ENCODE measurements around the gene MDK. TPM values are rescaled to one million over a fixed set of nuclear protein-coding genes. Genes with fewer than 3 reads are reported as not detected.
"Not testable (repeated sequence)": the region's sequence is repeated elsewhere in the genome, so short reads cannot be mapped to it uniquely, and the experiment has no call there.

MDK gene
- total RNA-seq, 1 donor from 2014 or later = 604 TPM

DNA sequence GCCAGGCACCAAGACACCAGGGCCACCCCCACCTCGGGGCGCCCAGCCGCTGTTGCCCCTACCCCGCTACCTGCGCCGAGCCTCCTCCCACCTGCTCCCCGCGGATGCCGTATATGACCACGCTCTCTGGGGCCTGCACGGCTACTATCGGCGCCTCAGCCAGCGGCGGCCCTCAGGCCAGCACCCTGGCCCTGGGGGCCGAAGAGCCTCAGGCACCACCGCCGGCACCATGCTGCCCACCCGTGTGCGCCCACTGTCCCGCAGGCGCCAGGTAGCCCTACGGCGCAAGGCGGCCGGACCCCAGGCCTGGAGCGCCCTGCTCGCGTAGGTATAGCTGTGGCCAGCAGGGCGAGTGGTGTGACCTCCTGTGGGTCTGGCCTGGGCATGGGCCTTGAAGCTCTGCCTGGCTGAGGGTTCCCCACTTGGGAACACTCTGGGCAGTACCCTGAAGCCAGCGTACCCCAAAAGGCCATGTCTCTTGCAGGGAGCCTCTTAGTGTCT, 14.8 kb upstream of the MDK start:
- DNase-seq (ENCODE audit: low read depth) = no peak
- no peak for TF ChIP-seq CTCF (conservative IDR thresholded peaks at IDR 0.05; ENCODE audit: low read depth, low read length)
- no peak overlapping the region for H3K4me3 ChIP-seq (ENCODE audit: low read depth, low read length)

DNA sequence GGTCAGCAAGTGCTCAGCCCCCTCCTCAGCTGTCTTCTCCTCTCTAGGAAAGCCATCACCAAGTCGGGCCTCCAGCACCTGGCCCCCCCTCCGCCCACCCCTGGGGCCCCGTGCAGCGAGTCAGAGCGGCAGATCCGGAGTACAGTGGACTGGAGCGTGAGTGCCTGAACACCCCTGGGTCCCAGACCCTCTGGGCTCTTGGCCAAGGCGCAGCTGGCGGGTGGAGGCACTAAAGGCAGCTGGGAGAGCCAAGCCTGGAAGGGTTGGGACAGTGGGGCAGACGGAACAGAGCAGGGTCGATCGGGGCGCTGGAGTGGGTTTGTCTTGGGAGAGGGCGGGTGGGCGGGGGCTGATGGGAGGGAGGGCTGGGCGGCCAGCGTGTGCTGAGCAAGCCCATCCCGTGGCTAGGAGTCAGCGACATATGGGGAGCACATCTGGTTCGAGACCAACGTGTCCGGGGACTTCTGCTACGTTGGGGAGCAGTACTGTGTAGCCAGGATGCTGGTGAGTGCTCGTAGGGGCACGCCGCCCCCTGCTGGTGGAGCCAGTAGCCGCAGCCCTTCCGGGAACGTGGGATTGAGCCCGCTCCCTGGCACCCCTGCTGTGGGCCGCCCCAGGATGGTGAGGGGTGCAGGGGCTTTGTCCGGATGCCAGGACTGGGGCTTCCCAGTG, 14.1 kb upstream of the MDK start:
- no peak for DNase-seq (ENCODE audit: low read depth)
- no peak overlapping the region for H3K4me3 ChIP-seq (ENCODE audit: low read depth, low read length)
- TF ChIP-seq CTCF (conservative IDR thresholded peaks at IDR 0.05; ENCODE audit: low read depth, low read length) = peak; percentile 71

GRCh38 chr11:46367916-46368267, 13.6 kb upstream of the MDK start:
- no peak for TF ChIP-seq CTCF (conservative IDR thresholded peaks at IDR 0.05; ENCODE audit: low read depth, low read length)
- H3K4me3 ChIP-seq (ENCODE audit: low read depth, low read length) = no peak overlapping the region
- DNase-seq (ENCODE audit: low read depth) = no peak

GRCh38 chr11:46369458-46370152, 11.9 kb upstream of the MDK start:
- no peak overlapping the region for H3K4me3 ChIP-seq (ENCODE audit: low read depth, low read length)
- no peak for DNase-seq (ENCODE audit: low read depth)
- peak; percentile 90 for TF ChIP-seq CTCF (conservative IDR thresholded peaks at IDR 0.05; ENCODE audit: low read depth, low read length)

GRCh38 chr11:46370253-46370652, 11.2 kb upstream of the MDK start:
- TF ChIP-seq CTCF (conservative IDR thresholded peaks at IDR 0.05; ENCODE audit: low read depth, low read length) = no peak
- DNase-seq (ENCODE audit: low read depth) = no peak
- no peak overlapping the region for H3K4me3 ChIP-seq (ENCODE audit: low read depth, low read length)

DNA sequence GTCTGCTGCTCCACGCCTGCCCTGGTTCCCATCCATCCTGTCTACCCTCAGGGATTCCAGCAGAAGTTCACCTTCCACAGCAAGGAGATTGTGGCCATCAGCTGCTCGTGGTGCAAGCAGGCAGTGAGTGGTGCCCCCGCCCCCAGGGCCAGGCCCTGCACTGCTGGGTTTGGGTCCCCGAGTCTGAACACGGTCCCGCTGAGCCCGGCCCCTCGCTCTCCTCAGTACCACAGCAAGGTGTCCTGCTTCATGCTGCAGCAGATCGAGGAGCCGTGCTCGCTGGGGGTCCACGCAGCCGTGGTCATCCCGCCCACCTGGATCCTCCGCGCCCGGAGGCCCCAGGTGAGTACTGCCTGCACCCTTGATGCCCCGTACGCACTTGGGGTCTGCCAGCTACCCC, 10.2 kb upstream of the MDK start:
- not testable (repeated sequence) for H3K4me3 ChIP-seq (ENCODE audit: low read depth, low read length); DNase-seq (ENCODE audit: low read depth)

- no peak overlapping the region for H3K4me3 ChIP-seq (ENCODE audit: low read depth, low read length)
- no peak for DNase-seq (ENCODE audit: low read depth)
- no peak for TF ChIP-seq CTCF (conservative IDR thresholded peaks at IDR 0.05; ENCODE audit: low read depth, low read length)
Observed at GRCh38 chr11:46372086-46372485, 9.4 kb upstream of the MDK start.

- DNase-seq (ENCODE audit: low read depth); H3K4me3 ChIP-seq (ENCODE audit: low read depth, low read length): not testable (repeated sequence)
Observed at GRCh38 chr11:46372501-46372900, 9.0 kb upstream of the MDK start.

Data from epithelial cell of proximal tubule (primary cell).